ENCODE results near the gene EPM2A. TPM values are rescaled to one million over a fixed set of nuclear protein-coding genes. Genes with fewer than 3 reads are reported as not detected.

EPM2A gene
- total RNA-seq, 1 donor from 2014 or later = 21.9 TPM

- H3K4me3 Mint-ChIP-seq = no peak overlapping the region
- H3K27me3 Mint-ChIP-seq = no peaks in the 10 kb centered on the region
- no peak for ATAC-seq (ENCODE audit: low read depth)
- no peaks in the 10 kb centered on the region for H3K9me3 Mint-ChIP-seq
- ChIA-PET POLR2A (no interaction called here), CTCF (no interaction called here)
- H3K27ac Mint-ChIP-seq = no peak overlapping the region
- no peak for DNase-seq
- peaks cover 10% of the 10 kb centered on the region for H3K36me3 Mint-ChIP-seq (ENCODE audit: low read depth)
- H3K4me1 Mint-ChIP-seq = peaks cover 16% of the 10 kb centered on the region
- TF ChIP-seq CTCF (IDR thresholded peaks at IDR 0.05) = no peak
- intact Hi-C loops (cut with micrococcal nuclease) = loop anchor here (5.0 to 10.0 kb wide), 5 partner anchors 149 to 1893 kb away; partner anchors contain the start of genes LTV1 and SF3B5
These were observed 2.9 kb upstream of the EPM2A start for GRCh38 chr6:145738265-145738664.

- H3K9me3 Mint-ChIP-seq = no peaks in the 10 kb centered on the region
- H3K4me3 Mint-ChIP-seq = peak overlapping the region; percentile 58
- POLR2A ChIA-PET = interaction anchor here (0.6 to 4.7 kb wide), 4 partner anchors 13 to 228 kb away, joined by 3 to 75 read pairs (median 24); partner anchors contain the start of genes FBXO30 and SHPRH
- no peak for DNase-seq
- no peak for ATAC-seq (ENCODE audit: low read depth)
- CTCF ChIA-PET = interaction anchor here (1.2 to 1.7 kb wide), 2 partner anchors 151 to 192 kb away, joined by 3 read pairs; no protein-coding TSS in a partner anchor
- no peaks in the 10 kb centered on the region for H3K27me3 Mint-ChIP-seq
- intact Hi-C loops (cut with micrococcal nuclease) = loop anchor here (5.0 to 10.0 kb wide), 5 partner anchors 151 to 1892 kb away; partner anchors contain the start of genes LTV1 and SF3B5
- peaks cover 19% of the 10 kb centered on the region for H3K4me1 Mint-ChIP-seq
- TF ChIP-seq CTCF (IDR thresholded peaks at IDR 0.05) = no peak
- peak overlapping the region; percentile 99 for H3K27ac Mint-ChIP-seq
- peaks cover 10% of the 10 kb centered on the region for H3K36me3 Mint-ChIP-seq (ENCODE audit: low read depth)
These were observed 1.4 kb upstream of the EPM2A start for GRCh38 chr6:145736661-145737144.

- ChIA-PET POLR2A (interaction anchor here (1.0 to 4.7 kb wide), 5 partner anchors 80 to 230 kb away, joined by 4 to 75 read pairs (median 4); partner anchors contain the start of genes FBXO30 and SHPRH), CTCF (interaction anchor here (1.3 kb wide), 1 partner anchor 81 kb away, joined by 3 read pairs; no protein-coding TSS in a partner anchor)
- Mint-ChIP-seq H3K4me3 (peak overlapping the region; percentile 94), H3K4me1 (peaks cover 34% of the 10 kb centered on the region), H3K27ac (peak overlapping the region; percentile 94), H3K27me3 (no peaks in the 10 kb centered on the region), H3K36me3 (ENCODE audit: low read depth) (peaks cover 15% of the 10 kb centered on the region), H3K9me3 (peaks cover 7% of the 10 kb centered on the region)
- TF ChIP-seq CTCF (IDR thresholded peaks at IDR 0.05) = no peak
- intact Hi-C loops (cut with micrococcal nuclease) = loop anchor here (1.0 to 10.0 kb wide), 9 partner anchors 30 to 1890 kb away; partner anchors contain the start of genes FBXO30, LTV1, SF3B5 and SHPRH
- ATAC-seq (ENCODE audit: low read depth) (peak; percentile 72), DNase-seq (peak; percentile 77)
These were observed 599 bp downstream of the EPM2A start for GRCh38 chr6:145734486-145735355.

- CTCF ChIA-PET = no interaction called here
- TF ChIP-seq CTCF (IDR thresholded peaks at IDR 0.05) = no peak
- POLR2A ChIA-PET = interaction anchor here (4.7 kb wide), 1 partner anchor 81 kb away, joined by 75 read pairs; the partner anchor contains the start of gene FBXO30
These were observed 1.5 kb downstream of the EPM2A start for GRCh38 chr6:145733810-145734209.

More at GRCh38 chr6:145733810-145734209, 1.5 kb downstream of the EPM2A start:
- Mint-ChIP-seq H3K4me1 (peaks cover 37% of the 10 kb centered on the region), H3K9me3 (peaks cover 10% of the 10 kb centered on the region), H3K36me3 (ENCODE audit: low read depth) (peaks cover 17% of the 10 kb centered on the region), H3K27me3 (no peaks in the 10 kb centered on the region), H3K27ac (peak overlapping the region; percentile 12), H3K4me3 (peak overlapping the region; percentile 94)
- DNase-seq (no peak), ATAC-seq (ENCODE audit: low read depth) (no peak)
- intact Hi-C loops (cut with micrococcal nuclease) = loop anchor here (2.0 to 10.0 kb wide), 5 partner anchors 29 to 1889 kb away; partner anchors contain the start of genes LTV1 and SF3B5

Measured in activated B cell treated with CpG ODN at 0.5 μM for 24 hours (primary cell).